Panc1 (cell line): ENCODE results near the gene NPHP1. TPM values are rescaled to one million over a fixed set of nuclear protein-coding genes. Genes with fewer than 3 reads are reported as not detected.

Source experiments
- ATAC-seq: fragments of 200-7000 bp; cut with Tn5 transposase; 2 replicates; pipeline ENCODE4 v1.9.1; 2020; ENCODE audit warnings: mild to moderate bottlenecking, moderate library complexity
- BruUV-seq: library from RNA; stranded (reverse); fragments of 400-500 nt; replicated peaks from 2 replicates; lab custom pipeline; 2021; lab: Mats Ljungman, UMichigan
- CTCF ChIA-PET: fragments of 300-600 bp; sonication (Branson Sonifier 250); formaldehyde crosslinking; loops from one replicate; lab custom pipeline; 2022; ENCODE audit warnings: antibody characterized with exemption; lab: Charles Lee
- POLR2A ChIA-PET: fragments of 300-600 bp; sonication (Branson Sonifier 250); formaldehyde crosslinking; loops from one replicate; lab custom pipeline; 2022; ENCODE audit warnings: antibody characterized with exemption; lab: Charles Lee
- DNase-seq: peaks from one replicate; pipeline ENCODE4 v3.0.0-alpha.2; 2010; ENCODE audit warnings: low read depth, low spot score
- H3K27ac ChIP-seq: 2 replicates; pipeline ENCODE4 v1.5.1; 2011; ENCODE audit warnings: mild to moderate bottlenecking, low read length, inconsistent platforms
- H3K27me3 ChIP-seq: fragments of 200-500 bp; sonication (Bioruptor generic); 2 replicates; pipeline ENCODE4 v1.6.0; 2014; ENCODE audit warnings: low read length, inconsistent platforms; ENCODE audit not compliant: control insufficient read depth, insufficient read depth
- H3K36me3 ChIP-seq: fragments of 200-500 bp; sonication (Bioruptor generic); 2 replicates; pipeline ENCODE4 v1.5.1; 2014; ENCODE audit warnings: inconsistent platforms, mild to moderate bottlenecking, low read length, moderate library complexity; ENCODE audit not compliant: control insufficient read depth, insufficient read depth
- H3K4me1 ChIP-seq: 2 replicates; pipeline ENCODE4 v1.5.1; 2011; ENCODE audit warnings: inconsistent platforms, mild to moderate bottlenecking, low read length, moderate library complexity; ENCODE audit not compliant: control insufficient read depth, insufficient read depth
- H3K4me3 ChIP-seq, 2 experiments: 2 replicates each; pipeline ENCODE4 v1.5.1; 2011 to 2012; ENCODE audit warnings: low read depth in 2 of 2, low read length in 2 of 2, mild to moderate bottlenecking in 2 of 2, inconsistent platforms in 1 of 2, moderate library complexity in 1 of 2
- H3K9me3 ChIP-seq: fragments of 200-500 bp; sonication (Bioruptor generic); 2 replicates; pipeline ENCODE4 v1.5.1; 2014; ENCODE audit warnings: low read depth, mild to moderate bottlenecking, inconsistent platforms, low read length, moderate library complexity; ENCODE audit not compliant: control insufficient read depth, insufficient read depth
- POLR2AphosphoS5 ChIP-seq: IDR thresholded peaks from 2 replicates; pipeline ENCODE4 v1.6.1; 2012; ENCODE audit warnings: mild to moderate bottlenecking, low read depth, low read length, moderate library complexity
- SIN3A ChIP-seq: IDR thresholded peaks from 2 replicates; pipeline ENCODE4 v1.6.1; 2012; ENCODE audit warnings: low read depth, mild to moderate bottlenecking, low read length, moderate library complexity, borderline replicate concordance; ENCODE audit not compliant: insufficient read depth
- TCF7L2 ChIP-seq: IDR thresholded peaks from 2 replicates; pipeline ENCODE4 v1.6.1; 2011; ENCODE audit warnings: mild to moderate bottlenecking, low read depth, low read length, inconsistent platforms
- in situ Hi-C: cut with HindIII; loops from 2 replicates; pipeline ENCODE4 v1.10.0; 2016; ENCODE audit warnings: low sequenced_read_pairs, low pct_unique_long_range_greater_than_20kb
- intact Hi-C: fragments of 100-400 bp; cut with micrococcal nuclease; formaldehyde crosslinking; loops from one replicate; pipeline ENCODE4 v1.10.0; 2022; ENCODE audit not compliant: unreplicated experiment
- total RNA-seq: library from RNA; stranded (reverse); gene quantifications from one replicate; pipeline ENCODE4 v1.2.1, GENCODE V29; 2021; ENCODE audit not compliant: unreplicated experiment
- TF ChIP-seq, protein P1 (sequence below): fragments of 450-650 bp; IDR thresholded peaks from 2 replicates; pipeline ENCODE4 v1.5.1; 2017; ENCODE audit warnings: mild to moderate bottlenecking
- TF ChIP-seq, protein P2 (sequence below), 2 experiments: IDR thresholded peaks; 2 replicates each; pipeline ENCODE4 v1.6.1; 2011 to 2012; ENCODE audit warnings: low read depth in 2 of 2, control low read depth in 1 of 2, low read length in 1 of 2, mild to moderate bottlenecking in 1 of 2, moderate library complexity in 1 of 2; ENCODE audit not compliant: insufficient read depth in 1 of 2

NPHP1 gene
- total RNA-seq, 1 experiment from 2014 or later, result 7.2 TPM

DNA sequence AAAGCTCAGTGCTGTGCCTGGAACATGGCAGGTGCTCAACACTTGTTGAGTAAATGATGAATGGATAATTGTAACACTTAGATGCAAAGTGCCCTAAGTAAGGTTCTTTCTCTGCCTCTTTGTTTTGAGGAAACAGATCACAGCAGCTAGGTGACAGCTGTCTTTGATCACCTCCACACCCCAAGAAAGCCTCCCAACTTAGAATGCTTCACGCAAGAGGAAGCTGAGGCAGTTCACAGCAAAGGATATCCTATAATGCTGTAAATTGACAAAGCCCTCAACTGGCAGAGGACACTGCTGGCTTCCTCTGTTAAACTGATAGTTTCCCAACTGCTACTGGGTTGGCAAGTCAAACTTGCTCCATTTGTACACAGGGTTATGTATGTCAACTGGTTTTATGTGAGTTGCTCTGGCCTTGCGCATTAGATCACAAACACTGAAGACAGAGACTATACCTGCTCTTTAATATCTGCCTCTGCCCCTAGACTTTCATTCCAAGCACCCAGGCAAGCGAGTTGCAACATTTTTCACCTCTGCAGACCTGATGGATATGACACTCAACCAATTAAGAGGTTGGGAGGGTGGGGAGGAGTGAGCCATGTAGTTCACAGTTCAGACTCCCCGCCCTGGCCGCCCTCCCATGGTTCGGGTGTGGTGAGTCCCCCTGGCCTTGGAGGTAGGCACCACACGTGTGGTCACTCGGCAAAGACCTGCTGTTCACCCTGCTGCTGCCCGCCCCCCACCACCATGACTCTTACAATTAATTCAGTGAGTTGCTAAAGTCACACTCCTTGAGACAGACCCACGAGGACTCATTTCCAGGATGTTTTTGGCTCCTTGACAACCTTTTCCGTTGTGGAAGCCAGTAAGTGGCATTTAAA, 84.4 kb downstream of the NPHP1 start:
- TF ChIP-seq POLR2AphosphoS5, result no peak
- TF ChIP-seq, protein P1, sequence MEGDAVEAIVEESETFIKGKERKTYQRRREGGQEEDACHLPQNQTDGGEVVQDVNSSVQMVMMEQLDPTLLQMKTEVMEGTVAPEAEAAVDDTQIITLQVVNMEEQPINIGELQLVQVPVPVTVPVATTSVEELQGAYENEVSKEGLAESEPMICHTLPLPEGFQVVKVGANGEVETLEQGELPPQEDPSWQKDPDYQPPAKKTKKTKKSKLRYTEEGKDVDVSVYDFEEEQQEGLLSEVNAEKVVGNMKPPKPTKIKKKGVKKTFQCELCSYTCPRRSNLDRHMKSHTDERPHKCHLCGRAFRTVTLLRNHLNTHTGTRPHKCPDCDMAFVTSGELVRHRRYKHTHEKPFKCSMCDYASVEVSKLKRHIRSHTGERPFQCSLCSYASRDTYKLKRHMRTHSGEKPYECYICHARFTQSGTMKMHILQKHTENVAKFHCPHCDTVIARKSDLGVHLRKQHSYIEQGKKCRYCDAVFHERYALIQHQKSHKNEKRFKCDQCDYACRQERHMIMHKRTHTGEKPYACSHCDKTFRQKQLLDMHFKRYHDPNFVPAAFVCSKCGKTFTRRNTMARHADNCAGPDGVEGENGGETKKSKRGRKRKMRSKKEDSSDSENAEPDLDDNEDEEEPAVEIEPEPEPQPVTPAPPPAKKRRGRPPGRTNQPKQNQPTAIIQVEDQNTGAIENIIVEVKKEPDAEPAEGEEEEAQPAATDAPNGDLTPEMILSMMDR, result no peak
- TF ChIP-seq, protein P2, sequence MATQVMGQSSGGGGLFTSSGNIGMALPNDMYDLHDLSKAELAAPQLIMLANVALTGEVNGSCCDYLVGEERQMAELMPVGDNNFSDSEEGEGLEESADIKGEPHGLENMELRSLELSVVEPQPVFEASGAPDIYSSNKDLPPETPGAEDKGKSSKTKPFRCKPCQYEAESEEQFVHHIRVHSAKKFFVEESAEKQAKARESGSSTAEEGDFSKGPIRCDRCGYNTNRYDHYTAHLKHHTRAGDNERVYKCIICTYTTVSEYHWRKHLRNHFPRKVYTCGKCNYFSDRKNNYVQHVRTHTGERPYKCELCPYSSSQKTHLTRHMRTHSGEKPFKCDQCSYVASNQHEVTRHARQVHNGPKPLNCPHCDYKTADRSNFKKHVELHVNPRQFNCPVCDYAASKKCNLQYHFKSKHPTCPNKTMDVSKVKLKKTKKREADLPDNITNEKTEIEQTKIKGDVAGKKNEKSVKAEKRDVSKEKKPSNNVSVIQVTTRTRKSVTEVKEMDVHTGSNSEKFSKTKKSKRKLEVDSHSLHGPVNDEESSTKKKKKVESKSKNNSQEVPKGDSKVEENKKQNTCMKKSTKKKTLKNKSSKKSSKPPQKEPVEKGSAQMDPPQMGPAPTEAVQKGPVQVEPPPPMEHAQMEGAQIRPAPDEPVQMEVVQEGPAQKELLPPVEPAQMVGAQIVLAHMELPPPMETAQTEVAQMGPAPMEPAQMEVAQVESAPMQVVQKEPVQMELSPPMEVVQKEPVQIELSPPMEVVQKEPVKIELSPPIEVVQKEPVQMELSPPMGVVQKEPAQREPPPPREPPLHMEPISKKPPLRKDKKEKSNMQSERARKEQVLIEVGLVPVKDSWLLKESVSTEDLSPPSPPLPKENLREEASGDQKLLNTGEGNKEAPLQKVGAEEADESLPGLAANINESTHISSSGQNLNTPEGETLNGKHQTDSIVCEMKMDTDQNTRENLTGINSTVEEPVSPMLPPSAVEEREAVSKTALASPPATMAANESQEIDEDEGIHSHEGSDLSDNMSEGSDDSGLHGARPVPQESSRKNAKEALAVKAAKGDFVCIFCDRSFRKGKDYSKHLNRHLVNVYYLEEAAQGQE (IDR thresholded peaks at IDR 0.05; ENCODE audit: insufficient read depth in 1 of 2, low read depth in 2 of 2, low read length in 1 of 2), result no peak
- no peak for TF ChIP-seq SIN3A
- TF ChIP-seq TCF7L2, result no peak
- POLR2A ChIA-PET, result no interaction called here
- H3K27ac ChIP-seq, result peak overlapping the region; percentile 65; the same call in 1 of the 2 replicates
- DNase-seq (no peak), ATAC-seq (no peak)
- no peaks in the 10 kb centered on the region; the same call in 1 of the 2 replicates for H3K36me3 ChIP-seq
- H3K4me1 ChIP-seq, result peaks cover 14% of the 10 kb centered on the region
- no TSS peak for BruUV-seq
- CTCF ChIA-PET, result no interaction called here
- intact Hi-C loops, result no loop called here
- H3K27me3 ChIP-seq, result no peaks in the 10 kb centered on the region
- H3K4me3 ChIP-seq, result no peak overlapping the region
- no peaks in the 10 kb centered on the region for H3K9me3 ChIP-seq
- in situ Hi-C loops, result no loop called here

DNA sequence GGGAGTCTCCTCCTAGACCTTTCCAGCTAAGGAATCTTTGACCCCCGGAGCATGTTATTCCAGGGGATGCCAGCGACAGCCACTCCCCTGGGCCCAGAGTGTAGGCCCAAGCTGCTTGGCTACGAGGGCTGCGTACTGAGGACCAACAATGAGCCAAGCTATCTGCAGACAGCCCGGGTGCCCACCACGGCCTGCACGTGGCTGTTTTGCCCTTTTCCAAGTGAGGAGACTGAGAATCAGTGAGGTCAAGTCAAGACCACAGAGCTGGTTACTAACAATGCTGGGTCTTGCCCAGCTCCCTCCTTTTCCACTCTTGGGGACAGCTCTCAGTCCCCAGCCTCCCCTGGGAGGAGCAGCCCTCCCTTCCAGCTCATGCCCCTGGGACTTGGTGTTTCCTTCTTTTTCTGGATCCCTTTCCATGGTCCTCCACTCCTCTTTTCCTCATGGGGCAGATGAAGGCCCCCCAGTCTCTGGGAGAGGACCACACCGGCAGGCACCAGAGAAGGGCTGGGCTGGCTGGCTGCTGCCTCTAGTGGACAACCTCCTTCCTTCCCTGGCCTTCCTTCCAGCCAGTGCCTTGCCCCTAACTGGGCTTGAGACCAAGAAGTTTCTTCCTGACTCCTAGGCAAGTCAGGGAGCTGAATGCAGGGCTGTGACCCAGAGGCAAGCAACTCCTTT, 88.6 kb downstream of the NPHP1 start:
- ChIA-PET CTCF (interaction anchor here (0.5 to 1.2 kb wide), 4 partner anchors 9 to 41 kb away, joined by 3 to 7 read pairs (median 5); no protein-coding TSS in a partner anchor), POLR2A (no interaction called here)
- H3K27me3 ChIP-seq, result no peaks in the 10 kb centered on the region
- no peaks in the 10 kb centered on the region; the same call in 1 of the 2 replicates for H3K9me3 ChIP-seq
- TF ChIP-seq SIN3A, result peak; percentile 4; the same call in 1 of the 2 replicates
- TF ChIP-seq, protein P1, result peak; percentile 91
- TF ChIP-seq TCF7L2, result no peak
- TF ChIP-seq POLR2AphosphoS5, result peak; percentile 47; the same call in 1 of the 2 replicates
- TF ChIP-seq, protein P2 (IDR thresholded peaks at IDR 0.05; ENCODE audit: insufficient read depth in 1 of 2, low read depth in 2 of 2, low read length in 1 of 2), result no peak
- DNase-seq, result no peak
- peak; percentile 80 for ATAC-seq
- peak overlapping the region; percentile 72 to 86 for H3K4me3 ChIP-seq
- BruUV-seq, result no TSS peak
- intact Hi-C loops (no loop called here), in situ Hi-C loops (no loop called here)
- peak overlapping the region; percentile 99 for H3K27ac ChIP-seq
- H3K36me3 ChIP-seq, result no peaks in the 10 kb centered on the region; the same call in 1 of the 2 replicates
- peaks cover 25% of the 10 kb centered on the region for H3K4me1 ChIP-seq
